ENCODE results near the gene CFAP65. TPM values are rescaled to one million over a fixed set of nuclear protein-coding genes. Genes with fewer than 3 reads are reported as not detected.

The CFAP65 gene, protein sequence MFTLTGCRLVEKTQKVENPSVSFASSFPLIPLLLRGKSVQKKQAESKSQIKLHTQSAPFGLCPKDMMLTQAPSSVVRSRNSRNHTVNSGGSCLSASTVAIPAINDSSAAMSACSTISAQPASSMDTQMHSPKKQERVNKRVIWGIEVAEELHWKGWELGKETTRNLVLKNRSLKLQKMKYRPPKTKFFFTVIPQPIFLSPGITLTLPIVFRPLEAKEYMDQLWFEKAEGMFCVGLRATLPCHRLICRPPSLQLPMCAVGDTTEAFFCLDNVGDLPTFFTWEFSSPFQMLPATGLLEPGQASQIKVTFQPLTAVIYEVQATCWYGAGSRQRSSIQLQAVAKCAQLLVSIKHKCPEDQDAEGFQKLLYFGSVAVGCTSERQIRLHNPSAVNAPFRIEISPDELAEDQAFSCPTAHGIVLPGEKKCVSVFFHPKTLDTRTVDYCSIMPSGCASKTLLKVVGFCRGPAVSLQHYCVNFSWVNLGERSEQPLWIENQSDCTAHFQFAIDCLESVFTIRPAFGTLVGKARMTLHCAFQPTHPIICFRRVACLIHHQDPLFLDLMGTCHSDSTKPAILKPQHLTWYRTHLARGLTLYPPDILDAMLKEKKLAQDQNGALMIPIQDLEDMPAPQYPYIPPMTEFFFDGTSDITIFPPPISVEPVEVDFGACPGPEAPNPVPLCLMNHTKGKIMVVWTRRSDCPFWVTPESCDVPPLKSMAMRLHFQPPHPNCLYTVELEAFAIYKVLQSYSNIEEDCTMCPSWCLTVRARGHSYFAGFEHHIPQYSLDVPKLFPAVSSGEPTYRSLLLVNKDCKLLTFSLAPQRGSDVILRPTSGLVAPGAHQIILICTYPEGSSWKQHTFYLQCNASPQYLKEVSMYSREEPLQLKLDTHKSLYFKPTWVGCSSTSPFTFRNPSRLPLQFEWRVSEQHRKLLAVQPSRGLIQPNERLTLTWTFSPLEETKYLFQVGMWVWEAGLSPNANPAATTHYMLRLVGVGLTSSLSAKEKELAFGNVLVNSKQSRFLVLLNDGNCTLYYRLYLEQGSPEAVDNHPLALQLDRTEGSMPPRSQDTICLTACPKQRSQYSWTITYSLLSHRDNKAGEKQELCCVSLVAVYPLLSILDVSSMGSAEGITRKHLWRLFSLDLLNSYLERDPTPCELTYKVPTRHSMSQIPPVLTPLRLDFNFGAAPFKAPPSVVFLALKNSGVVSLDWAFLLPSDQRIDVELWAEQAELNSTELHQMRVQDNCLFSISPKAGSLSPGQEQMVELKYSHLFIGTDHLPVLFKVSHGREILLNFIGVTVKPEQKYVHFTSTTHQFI (N-terminal part only)
- not detected in 2 replicates for total RNA-seq

DNA sequence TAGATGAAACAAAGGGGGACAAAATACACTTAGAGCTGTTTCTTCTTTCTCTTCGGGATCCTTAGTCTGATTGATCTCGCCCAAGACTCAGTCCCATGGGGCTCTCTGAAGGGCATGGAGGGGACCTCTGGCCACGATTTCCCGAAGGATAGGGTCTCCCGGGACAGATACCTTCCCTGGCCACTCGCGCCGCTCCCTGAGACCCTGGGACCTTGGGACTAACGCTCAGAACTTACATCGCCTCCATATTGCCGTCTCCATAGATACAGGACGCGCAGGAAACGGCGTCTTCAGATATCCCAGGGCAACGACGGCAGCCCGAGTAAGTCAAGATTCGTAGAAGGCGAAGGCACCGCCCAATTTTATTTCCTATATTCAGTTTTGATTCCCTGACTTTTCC, at the start of gene CFAP65:
CFAP65 (minus strand) TSS at position 265 of the 400 bp plus-strand sequence. CDS start 2,468 bp downstream, outside the sequence.

DNA sequence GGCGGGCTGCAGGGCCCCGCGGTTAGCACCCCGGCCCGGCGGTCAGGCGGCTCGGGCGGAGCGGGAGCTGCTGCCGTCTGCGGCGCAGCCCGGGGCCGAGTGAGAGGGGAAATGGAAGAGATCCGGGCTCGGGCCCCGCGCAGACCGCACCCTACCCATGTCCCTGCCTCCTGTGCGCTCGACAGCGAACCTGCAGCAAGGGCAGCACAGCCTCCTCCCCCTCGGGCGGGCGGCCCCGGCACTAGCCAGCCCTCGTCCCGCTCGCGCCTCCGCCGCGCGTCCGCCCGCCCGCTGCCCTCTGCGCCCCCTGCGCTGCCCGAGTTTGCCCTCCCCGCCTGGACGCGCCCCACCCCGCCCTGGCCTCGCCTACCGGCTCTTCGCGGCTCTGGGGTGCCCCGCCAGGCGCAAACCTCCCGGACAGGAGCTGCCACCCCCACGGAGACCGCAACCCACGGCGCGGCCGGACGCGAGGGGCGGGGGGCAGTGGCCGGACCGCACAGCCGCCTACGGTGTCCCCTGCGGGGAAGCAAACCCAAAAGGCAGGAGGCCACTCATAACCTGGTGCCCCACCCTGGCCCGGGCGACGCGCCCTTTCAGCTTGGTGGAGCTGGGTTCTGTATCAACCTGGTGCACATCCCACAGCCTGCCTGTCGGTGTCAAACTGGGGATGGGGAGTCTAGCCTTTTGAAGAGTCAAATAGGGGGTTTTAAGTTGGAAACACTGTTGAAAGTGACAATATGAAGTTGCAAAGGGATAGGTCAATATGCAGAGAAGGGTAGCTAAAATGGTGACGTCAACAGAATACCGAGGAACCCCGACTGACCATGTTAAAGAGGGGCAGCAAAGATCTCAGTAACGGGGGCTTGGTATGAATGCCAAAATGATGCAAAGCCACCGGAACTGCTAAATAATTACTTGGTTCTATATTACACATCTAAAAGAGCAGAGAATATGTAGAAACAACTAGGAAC, 19.8 kb upstream of the CFAP65 start, which contains the start of gene IHH:
IHH (minus strand) TSS at position 101 of the 971 bp plus-strand sequence. CDS start 454 bp downstream, outside the sequence.

DNA sequence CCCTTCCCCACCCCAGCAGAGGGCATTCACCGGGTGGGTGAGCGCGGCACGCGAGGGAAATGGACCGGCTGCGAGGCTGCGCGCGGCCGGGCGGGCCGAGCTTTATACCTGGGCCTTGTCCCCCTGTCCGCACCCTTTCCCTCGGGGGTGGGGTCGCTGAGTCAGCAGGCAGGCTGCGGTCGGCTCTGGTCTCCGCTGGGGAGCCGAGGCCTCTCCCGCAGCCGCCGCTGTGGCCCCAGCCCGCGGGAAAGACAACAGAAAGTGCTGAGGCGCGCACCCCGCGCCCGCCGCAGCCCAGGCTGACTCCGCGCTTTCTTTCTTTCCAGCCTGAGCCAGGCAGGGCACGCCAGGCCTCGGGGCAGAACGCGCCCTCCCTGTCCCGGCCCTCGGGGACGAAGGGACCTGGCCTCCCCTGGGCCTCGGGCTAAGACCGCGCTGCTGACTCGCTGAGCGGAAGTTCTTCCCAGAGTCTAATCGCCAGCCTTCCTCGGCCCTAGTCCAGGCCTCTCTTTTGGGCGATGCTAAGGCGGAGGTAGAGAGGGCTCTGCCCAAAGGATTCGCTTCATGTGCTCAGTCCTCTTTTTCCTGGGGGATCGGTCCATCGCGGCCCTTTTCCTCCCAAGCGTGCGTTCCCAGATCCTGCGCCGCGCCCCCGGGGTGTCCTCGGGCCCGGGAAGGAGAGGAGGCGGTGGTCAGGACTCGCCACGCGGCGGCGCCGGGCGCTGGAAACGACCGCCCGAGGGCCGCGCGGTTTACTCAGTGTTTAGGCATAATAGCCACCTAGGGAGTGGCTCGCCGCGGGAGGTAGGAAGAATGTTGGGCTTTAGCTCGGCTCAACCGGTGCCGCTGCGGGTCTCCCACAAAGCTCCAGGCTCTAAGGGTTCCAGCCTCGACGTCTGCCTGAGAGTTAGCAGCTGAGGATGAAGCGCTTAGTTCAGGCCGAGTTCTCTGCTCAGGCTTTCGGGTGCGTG, 47.7 kb downstream of the CFAP65 start, which contains the start of gene CRYBA2:
CRYBA2 (minus strand) TSS at position 78 of the 971 bp plus-strand sequence. CDS start 246 bp downstream, outside the sequence.

DNA sequence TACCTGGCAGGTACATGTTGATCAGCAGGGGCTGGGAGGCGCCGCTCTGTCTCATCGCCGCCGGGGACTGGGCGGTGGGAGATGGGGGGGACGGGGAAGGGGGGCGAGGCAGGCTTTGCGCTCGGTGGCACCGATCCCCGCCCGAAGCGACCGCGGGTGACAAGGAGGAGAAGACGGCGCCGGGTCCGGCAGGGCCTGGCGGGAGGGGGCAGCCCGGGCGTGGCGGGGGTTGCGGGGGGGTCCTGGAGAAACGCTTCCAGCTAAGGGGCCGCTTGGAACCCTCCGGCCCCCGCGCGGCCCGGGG, 56.3 kb downstream of the CFAP65 start, which contains the start of gene FEV:
FEV (minus strand) TSS at position 164 of the 304 bp plus-strand sequence; CDS start at position 55, 109 bp downstream.

DNA sequence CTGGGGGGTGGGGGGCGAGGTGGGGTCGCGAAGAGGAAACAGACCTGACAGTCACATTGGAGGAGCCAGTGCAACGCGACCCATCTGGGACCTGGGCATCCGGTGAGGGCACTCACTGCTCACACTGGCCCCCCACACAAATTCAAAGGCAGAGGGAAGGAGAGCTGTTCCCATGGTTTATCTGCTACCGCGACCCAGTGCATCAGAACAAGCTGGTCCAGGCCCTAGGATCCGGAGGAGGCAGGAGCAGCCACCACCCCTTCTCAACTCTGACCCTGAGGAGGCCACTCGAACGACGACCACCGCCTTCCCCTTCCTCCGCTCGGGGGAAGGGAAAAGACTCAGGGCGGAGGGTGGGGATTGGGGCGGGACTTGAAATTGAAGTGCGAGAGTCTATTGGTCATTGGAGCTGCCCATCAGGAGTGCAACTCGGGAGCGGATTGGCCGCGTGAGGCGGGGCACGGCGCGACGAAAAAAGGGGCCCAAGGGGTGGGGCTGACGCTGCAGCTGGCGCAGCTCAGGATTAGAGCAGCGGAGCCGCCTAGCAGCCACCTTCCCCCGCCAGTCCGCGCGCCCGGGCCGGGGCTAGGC, 82.1 kb downstream of the CFAP65 start, which contains the start of gene CDK5R2:
CDK5R2 (plus strand) TSS at position 526 of the 591 bp plus-strand sequence. CDS start 155 bp downstream, outside the sequence.

Small RNAs within 50 kb of the gene (small RNA-seq; reads per million reads assigned to genes)
- gene MIR3131 (not detected), gene MIR375 (not detected)

Other genes starting within 250 kb of the CFAP65 start
- gene PRKAG3, start 209.7 kb downstream of the CFAP65 start, total RNA-seq, result not detected in 2 replicates
- gene WNT6, start 181.7 kb downstream of the CFAP65 start, total RNA-seq, result not detected in 2 replicates
- gene WNT10A, start 160.7 kb downstream of the CFAP65 start, total RNA-seq, result not detected in 2 replicates
- not detected in 2 replicates for gene CDK5R2, start 81.8 kb downstream of the CFAP65 start, total RNA-seq
- not detected in 2 replicates for gene FEV, start 56.3 kb downstream of the CFAP65 start, total RNA-seq
- not detected in 2 replicates for gene CRYBA2, start 48.1 kb downstream of the CFAP65 start, total RNA-seq
- gene IHH, start 19.4 kb upstream of the CFAP65 start, total RNA-seq, result 0.33 TPM in 1 of 2 replicates, not detected in the other
- gene NHEJ1, start 119.3 kb upstream of the CFAP65 start, total RNA-seq, result 19.3 and 23.3 TPM in 2 replicates
- 2.3 and 2.6 TPM in 2 replicates for gene SLC23A3, start 128.5 kb upstream of the CFAP65 start, total RNA-seq
- gene CNPPD1, start 135.4 kb upstream of the CFAP65 start, total RNA-seq, result 25.2 TPM in 2 replicates
- 55.8 and 64.0 TPM in 2 replicates for gene RETREG2, start 136.8 kb upstream of the CFAP65 start, total RNA-seq
- gene ZFAND2B, start 165.3 kb upstream of the CFAP65 start, total RNA-seq, result 20.3 and 22.2 TPM in 2 replicates
- 15.7 and 18.9 TPM in 2 replicates for gene ABCB6, start 177.4 kb upstream of the CFAP65 start, total RNA-seq
- 66.6 and 70.7 TPM in 2 replicates for gene ATG9A, start 188.1 kb upstream of the CFAP65 start, total RNA-seq
- 18.5 and 22.5 TPM in 2 replicates for gene ANKZF1, start 188.3 kb upstream of the CFAP65 start, total RNA-seq
- gene GLB1L, start 203.9 kb upstream of the CFAP65 start, total RNA-seq, result 5.7 and 6.9 TPM in 2 replicates
- 21.9 and 31.5 TPM in 2 replicates for gene STK16, start 204.0 kb upstream of the CFAP65 start, total RNA-seq
- not detected in 2 replicates for gene TUBA4B, start 211.7 kb upstream of the CFAP65 start, total RNA-seq
- 24.8 and 25.0 TPM in 2 replicates for gene TUBA4A, start 212.4 kb upstream of the CFAP65 start, total RNA-seq
- gene DNAJB2, start 237.8 kb upstream of the CFAP65 start, total RNA-seq, result 19.6 and 24.5 TPM in 2 replicates